Parathyroid adenoma (tissue), 2 donors: Measurements from ENCODE around the gene ATP5PO.
"Not testable (repeated sequence)": the region's sequence is repeated elsewhere in the genome, so short reads cannot be mapped to it uniquely, and the experiment has no call there.

ENCODE experiments used
- H2AFZ ChIP-seq: fragments of 300-600 bp; sonication (generic); one replicate; pipeline ENCODE4 v1.7.0; 2017; ENCODE audit warnings: antibody characterized with exemption, mild to moderate bottlenecking
- H3K27ac ChIP-seq: fragments of 300-600 bp; sonication (generic); one replicate; pipeline ENCODE4 v1.7.0; 2017
- H3K27me3 ChIP-seq: fragments of 300-600 bp; sonication (generic); one replicate; pipeline ENCODE4 v1.7.0; 2017; ENCODE audit warnings: low read length; ENCODE audit not compliant: control insufficient read depth, insufficient read depth
- H3K36me3 ChIP-seq: fragments of 300-600 bp; sonication (generic); one replicate; pipeline ENCODE4 v1.7.0; 2017; ENCODE audit warnings: low read length; ENCODE audit not compliant: control insufficient read depth, insufficient read depth
- H3K4me1 ChIP-seq: fragments of 300-600 bp; sonication (generic); one replicate; pipeline ENCODE4 v1.7.0; 2017; ENCODE audit warnings: control low read depth
- H3K4me2 ChIP-seq: fragments of 300-600 bp; sonication (generic); one replicate; pipeline ENCODE4 v1.7.0; 2017; ENCODE audit warnings: low read length
- H3K4me3 ChIP-seq: fragments of 300-600 bp; sonication (generic); one replicate; pipeline ENCODE4 v1.7.0; 2017; ENCODE audit warnings: low read depth, low read length
- H3K79me2 ChIP-seq: fragments of 300-600 bp; sonication (generic); one replicate; pipeline ENCODE4 v1.7.0; 2017; ENCODE audit warnings: control low read depth
- H3K9ac ChIP-seq: fragments of 300-600 bp; sonication (generic); one replicate; pipeline ENCODE4 v1.7.0; 2017; ENCODE audit warnings: mild to moderate bottlenecking
- H3K9me3 ChIP-seq: fragments of 300-600 bp; sonication (generic); one replicate; pipeline ENCODE4 v1.7.0; 2017; ENCODE audit warnings: low read length; ENCODE audit not compliant: control insufficient read depth
- TF ChIP-seq, protein P1 (sequence below): fragments of 300-600 bp; sonication (generic); IDR thresholded peaks from one replicate; pipeline ENCODE4 v1.7.0; 2017; ENCODE audit warnings: antibody characterized with exemption, mild to moderate bottlenecking
- donor health status: primary hyperparathyroidism.

The ATP5PO gene

GRCh38 chr21:33865176-33865575 is 50.4 kb downstream of the ATP5PO start:
- no peaks in the 10 kb centered on the region for H3K4me1 ChIP-seq
- H3K27me3 ChIP-seq = no peaks in the 10 kb centered on the region
- H3K27ac ChIP-seq = no peak overlapping the region
- no peaks in the 10 kb centered on the region for H3K79me2 ChIP-seq
- TF ChIP-seq, protein P1, sequence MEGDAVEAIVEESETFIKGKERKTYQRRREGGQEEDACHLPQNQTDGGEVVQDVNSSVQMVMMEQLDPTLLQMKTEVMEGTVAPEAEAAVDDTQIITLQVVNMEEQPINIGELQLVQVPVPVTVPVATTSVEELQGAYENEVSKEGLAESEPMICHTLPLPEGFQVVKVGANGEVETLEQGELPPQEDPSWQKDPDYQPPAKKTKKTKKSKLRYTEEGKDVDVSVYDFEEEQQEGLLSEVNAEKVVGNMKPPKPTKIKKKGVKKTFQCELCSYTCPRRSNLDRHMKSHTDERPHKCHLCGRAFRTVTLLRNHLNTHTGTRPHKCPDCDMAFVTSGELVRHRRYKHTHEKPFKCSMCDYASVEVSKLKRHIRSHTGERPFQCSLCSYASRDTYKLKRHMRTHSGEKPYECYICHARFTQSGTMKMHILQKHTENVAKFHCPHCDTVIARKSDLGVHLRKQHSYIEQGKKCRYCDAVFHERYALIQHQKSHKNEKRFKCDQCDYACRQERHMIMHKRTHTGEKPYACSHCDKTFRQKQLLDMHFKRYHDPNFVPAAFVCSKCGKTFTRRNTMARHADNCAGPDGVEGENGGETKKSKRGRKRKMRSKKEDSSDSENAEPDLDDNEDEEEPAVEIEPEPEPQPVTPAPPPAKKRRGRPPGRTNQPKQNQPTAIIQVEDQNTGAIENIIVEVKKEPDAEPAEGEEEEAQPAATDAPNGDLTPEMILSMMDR = no peak
- no peaks in the 10 kb centered on the region for H3K36me3 ChIP-seq
- no peaks in the 10 kb centered on the region for H3K9me3 ChIP-seq
- no peak overlapping the region for H2AFZ ChIP-seq
- H3K9ac ChIP-seq = no peak overlapping the region
- no peak overlapping the region for H3K4me3 ChIP-seq
- no peak overlapping the region for H3K4me2 ChIP-seq

DNA sequence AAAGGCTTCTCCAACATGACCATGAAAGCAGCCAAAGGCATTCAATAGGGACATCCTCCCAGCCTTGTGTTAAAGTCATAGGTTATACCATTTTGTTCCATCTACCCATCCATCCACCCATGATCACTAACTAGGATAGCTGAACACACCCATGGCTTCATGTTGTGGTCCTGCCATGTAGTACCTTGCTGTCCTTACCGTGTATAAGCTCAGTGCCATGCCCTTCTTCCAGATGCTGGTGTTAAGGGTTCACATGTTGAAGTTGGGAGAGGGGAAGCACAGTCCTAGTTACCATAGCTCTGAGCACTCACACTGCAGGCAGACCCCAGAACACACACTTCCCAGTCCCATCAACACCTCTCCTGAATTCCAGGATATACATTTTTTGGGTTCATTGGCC is 51.5 kb downstream of the ATP5PO start:
- H3K9me3 ChIP-seq = no peaks in the 10 kb centered on the region
- no peak overlapping the region for H3K27ac ChIP-seq
- H3K4me2 ChIP-seq = no peak overlapping the region
- H3K4me3 ChIP-seq = no peak overlapping the region
- H3K36me3 ChIP-seq = no peaks in the 10 kb centered on the region
- TF ChIP-seq, protein P1 = no peak
- no peaks in the 10 kb centered on the region for H3K79me2 ChIP-seq
- no peak overlapping the region for H3K9ac ChIP-seq
- no peaks in the 10 kb centered on the region for H3K27me3 ChIP-seq
- no peaks in the 10 kb centered on the region for H3K4me1 ChIP-seq
- no peak overlapping the region for H2AFZ ChIP-seq

DNA sequence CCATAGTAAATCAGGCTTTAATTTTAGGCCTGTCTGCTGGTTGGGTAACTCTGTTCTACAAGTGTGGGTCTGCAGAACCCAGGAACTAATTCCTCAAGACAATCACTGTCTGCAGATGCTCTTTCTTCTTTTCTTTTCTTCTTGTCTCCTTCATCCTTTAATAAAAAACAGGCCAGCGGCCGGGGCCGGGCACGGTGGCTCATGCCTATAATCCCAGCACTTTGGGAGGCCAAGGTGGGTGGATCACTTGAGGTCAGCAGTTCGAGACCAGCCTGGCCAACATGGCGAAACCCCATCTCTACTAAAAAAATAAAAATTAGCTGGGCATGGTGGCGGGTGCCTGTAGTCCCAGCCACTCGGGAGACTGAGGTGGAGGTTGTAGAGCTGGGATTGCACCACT is 52.4 kb downstream of the ATP5PO start:
- H3K9me3 ChIP-seq, H3K4me2 ChIP-seq, H3K27ac ChIP-seq, H2AFZ ChIP-seq, H3K79me2 ChIP-seq, H3K4me1 ChIP-seq, H3K27me3 ChIP-seq, H3K36me3 ChIP-seq, H3K9ac ChIP-seq, H3K4me3 ChIP-seq: not testable (repeated sequence)

DNA sequence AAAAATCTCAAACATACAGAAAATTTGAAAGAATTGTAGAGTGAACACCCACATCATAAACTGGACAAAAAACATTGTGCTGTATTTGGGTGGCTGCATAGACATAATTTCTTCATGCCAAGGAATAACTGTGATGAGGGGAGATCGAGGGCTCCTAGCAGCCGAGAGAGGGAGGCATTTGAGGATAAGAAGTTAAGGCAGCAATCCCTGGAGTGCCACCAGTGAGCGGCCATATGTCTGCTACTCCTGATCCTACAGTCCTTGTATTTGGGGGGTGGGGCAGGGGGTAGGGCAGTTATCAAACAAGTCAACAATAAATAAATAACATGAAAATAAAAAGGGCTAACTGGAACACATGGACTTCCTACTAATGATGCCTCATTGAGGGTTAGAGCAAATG is 54.5 kb downstream of the ATP5PO start:
- Histone ChIP-seq H3K27ac (no peak overlapping the region), H3K27me3 (no peaks in the 10 kb centered on the region), H3K4me2 (no peak overlapping the region), H3K79me2 (no peaks in the 10 kb centered on the region), H3K4me3 (no peak overlapping the region), H2AFZ (no peak overlapping the region), H3K9ac (no peak overlapping the region), H3K9me3 (no peaks in the 10 kb centered on the region), H3K4me1 (no peaks in the 10 kb centered on the region), H3K36me3 (no peaks in the 10 kb centered on the region)
- TF ChIP-seq, protein P1 = no peak

DNA sequence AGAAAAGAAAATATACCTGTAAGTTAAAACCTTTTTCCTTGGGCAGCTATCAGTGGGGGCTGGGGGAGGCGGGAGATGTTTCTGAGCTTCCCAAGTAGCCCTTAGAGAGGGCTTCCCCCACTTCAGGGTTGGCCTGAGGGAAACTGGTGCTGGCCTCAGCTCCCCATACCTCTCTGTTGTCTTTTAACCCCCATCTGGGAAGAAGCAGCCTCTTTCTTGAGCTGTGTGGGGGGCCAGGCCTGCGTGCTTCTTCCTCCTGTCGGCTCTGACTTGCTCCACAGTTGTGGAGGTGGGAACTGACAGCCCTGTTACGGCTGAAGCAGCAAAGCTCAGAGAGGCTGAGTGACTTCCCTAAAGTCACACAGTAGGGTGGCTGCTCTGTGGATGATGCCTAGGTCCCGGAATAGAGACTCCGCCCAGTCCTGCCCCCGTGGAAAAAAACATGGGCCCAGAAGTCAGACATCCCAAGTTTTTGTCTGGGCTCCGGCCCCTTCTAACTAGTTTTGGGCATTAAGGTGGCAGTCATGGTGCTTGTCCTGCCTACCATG is 55.2 kb downstream of the ATP5PO start:
- Histone ChIP-seq H3K4me2 (no peak overlapping the region), H3K36me3 (no peaks in the 10 kb centered on the region), H3K4me3 (no peak overlapping the region), H3K9ac (no peak overlapping the region), H3K4me1 (no peaks in the 10 kb centered on the region), H3K27me3 (no peaks in the 10 kb centered on the region), H2AFZ (no peak overlapping the region), H3K79me2 (no peaks in the 10 kb centered on the region), H3K27ac (no peak overlapping the region), H3K9me3 (no peaks in the 10 kb centered on the region)
- TF ChIP-seq, protein P1 = no peak
